AML-193 (cell line): ENCODE measurements around the gene FASTKD3.
"Not testable (repeated sequence)": the region's sequence is repeated elsewhere in the genome, so short reads cannot be mapped to it uniquely, and the experiment has no call there.

ENCODE experiments used
- DNase-seq, 2 experiments: peaks; one replicate each; lab custom pipeline; 2025; lab: John Stamatoyannopoulos, UW

Gene FASTKD3, protein sequence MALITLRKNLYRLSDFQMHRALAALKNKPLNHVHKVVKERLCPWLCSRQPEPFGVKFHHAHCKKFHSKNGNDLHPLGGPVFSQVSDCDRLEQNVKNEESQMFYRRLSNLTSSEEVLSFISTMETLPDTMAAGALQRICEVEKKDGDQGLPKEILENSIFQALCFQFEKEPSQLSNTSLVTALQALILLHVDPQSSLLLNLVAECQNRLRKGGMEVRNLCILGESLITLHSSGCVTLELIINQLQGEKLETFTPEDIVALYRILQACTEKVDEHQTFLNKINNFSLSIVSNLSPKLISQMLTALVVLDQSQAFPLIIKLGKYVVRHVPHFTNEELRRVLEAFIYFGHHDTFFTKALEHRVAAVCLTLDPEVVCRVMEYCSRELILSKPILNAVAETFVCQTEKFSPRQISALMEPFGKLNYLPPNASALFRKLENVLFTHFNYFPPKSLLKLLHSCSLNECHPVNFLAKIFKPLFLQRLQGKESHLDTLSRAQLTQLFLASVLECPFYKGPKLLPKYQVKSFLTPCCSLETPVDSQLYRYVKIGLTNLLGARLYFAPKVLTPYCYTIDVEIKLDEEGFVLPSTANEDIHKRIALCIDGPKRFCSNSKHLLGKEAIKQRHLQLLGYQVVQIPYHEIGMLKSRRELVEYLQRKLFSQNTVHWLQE

DNA sequence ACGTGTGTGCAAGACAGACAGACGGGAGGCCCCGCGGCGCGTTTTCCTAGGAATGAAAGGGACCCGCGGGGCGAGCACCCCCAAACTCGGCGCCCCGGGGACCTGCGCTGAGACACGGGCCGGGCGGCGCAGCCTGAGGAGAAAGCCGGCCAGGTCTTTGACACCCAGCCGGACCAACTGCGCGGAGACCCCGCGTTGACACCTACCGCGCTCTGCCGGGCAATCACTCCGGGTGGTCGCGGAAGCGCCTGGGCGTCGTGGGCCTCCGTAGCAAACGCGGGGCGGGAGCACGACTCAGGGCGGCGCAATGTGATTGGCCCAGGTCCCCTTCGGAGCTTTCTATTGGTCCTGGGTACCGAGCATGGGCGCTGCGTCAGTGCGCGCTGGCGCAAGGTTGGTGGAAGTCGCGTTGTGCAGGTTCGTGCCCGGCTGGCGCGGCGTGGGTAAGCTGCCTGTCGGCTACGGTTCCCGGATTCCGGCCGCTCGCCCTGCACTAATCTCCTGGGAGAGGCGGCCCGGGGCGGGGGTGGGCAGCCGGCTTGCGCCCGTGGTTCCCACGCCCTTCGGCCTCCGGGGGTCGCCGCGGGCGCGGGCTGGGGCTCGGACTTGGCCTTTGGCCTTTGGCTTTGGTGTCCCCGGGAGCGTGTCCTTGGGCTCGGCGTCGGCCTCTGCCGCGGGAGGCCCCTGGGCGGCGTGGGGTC is at the start of gene FASTKD3, which contains the start of gene MTRR:
FASTKD3 (minus strand) TSS at position 259 of the 701 bp plus-strand sequence. CDS start 948 bp downstream, outside the sequence.
MTRR (plus strand) TSS at position 376 of the 701 bp plus-strand sequence. CDS start 1,647 bp downstream, outside the sequence.
- peak; percentile 77 to 84 for DNase-seq

DNA sequence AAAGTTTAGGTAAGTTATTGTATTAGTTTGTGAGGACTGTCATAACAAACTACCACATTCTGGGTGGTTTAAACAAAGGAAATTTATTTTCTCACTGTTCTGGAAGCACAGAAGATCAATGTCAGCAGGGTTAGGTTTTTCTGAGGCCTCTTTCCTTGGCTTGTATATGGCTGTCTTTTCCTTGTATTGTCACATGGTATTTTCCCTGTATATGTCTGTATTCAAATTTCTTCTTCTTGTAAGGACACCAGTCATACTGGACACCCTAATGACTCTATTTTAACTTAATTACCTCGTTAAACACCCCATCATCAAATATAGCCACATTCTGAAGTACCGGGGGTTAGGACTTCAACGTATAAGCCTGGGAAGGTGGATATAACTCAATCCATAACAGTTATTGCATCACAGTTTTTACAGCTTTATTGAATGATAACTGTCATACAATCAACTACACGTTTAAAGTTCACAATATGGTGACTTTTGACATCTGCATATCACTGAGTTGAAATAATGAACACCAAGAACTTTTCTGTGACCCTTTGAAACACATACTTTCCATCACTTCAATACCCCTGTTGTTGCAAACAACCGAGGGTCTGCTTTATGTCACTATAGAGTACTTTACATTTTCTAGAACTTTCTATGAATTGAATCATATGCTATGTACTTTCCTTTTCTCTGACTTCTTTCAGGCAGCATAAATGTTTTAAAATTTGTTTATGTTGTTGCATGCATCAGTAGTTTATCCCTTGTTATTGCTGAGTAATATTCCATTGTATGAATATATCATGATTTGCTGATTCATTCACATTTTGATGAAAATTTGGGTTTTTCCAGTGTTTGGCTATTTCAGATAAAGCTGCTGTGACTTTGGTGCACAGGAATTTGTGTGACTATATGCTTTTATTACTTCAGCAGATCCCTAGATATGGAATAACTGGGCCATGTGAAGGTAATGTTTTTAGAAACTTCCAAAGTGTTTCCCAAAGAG is 48.6 kb upstream of the FASTKD3 start:
- no peak for DNase-seq

DNA sequence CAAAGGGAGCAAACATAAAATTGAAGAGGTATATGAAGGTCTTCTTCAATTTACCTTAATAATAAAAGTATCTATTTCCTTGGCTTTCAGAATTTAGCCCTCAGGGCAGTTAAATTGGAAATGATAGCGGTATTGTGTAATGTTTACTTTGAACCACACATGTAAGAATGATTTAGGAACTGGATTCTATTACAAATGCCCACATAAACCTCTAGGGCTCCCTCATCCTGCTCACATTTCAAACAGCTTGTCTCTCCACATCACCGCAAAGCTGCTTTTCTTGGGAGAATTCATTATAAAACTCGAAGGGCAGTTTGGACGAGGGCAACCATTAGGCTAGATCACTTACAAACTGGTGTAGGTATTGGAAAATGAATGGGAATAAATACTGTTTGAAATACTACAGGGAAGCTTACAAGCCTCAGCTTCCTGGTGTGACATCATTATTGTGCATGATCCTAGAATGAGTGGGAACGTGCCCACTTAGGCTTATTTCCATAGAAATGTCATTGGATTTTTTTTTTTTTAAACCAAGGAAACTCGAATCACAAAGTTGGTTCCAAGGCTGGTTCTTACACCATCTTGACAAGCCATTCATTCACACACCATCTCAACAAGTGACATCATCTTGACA is 47.5 kb upstream of the FASTKD3 start:
- no peak for DNase-seq

DNA sequence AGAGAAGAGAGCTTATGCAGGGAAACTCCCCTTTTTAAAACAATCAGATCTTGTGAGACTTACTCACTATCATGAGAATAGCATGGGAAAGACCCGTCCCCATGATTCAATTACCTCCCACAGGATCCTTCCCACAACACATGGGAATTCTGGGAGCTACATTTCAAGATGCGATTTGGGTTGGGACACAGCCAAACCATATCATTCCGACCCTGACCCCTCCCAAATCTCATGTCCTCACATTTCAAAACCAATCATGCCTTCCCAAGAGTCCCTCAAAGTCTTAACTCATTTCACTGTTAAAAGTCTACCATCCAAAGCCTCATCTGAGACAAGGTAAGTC is 42.6 kb upstream of the FASTKD3 start:
- DNase-seq: not testable (repeated sequence)

- no peak for DNase-seq
Observed at GRCh38 chr5:7910738-7911428, 42.1 kb upstream of the FASTKD3 start.

DNA sequence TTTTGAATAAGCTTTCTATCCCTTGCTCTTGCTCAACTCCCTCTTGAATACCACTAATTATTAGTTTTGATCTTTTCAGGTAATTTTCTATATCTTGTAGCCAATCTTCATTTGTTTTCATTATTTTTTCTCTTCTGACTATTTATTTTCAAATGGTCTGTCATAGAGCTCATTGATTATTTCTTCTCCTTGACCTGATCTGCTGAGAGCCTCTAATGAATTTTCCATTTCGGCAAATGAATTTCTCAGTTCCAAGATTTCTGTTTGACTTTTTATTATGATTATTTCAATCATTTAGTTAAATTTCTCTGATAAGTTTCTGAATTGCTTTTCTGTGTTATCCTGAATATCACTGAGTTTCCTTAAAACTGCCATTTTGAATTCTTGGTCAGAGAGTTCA is 39.5 kb upstream of the FASTKD3 start:
- no peak for DNase-seq

DNA sequence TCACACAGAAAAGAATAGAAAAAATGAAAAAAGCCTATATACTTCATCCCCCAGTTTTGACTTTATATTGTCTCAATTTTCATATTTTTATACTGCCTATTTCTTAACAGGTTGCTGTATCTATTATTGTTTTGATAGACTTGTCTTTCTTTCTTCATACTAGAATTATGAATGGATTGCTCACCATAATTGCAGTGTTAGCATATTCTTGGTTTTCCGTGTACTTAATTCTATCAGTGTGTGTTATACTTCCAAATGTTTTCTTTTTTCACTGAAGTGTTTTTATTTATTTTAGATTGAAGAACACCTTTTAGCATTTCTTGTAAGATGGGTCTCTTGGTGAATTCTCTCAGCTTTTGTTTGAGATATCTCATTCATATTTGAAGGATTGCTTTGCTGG is 38.8 kb upstream of the FASTKD3 start:
- no peak for DNase-seq

- no peak for DNase-seq
Observed at GRCh38 chr5:7904170-7904569, 35.3 kb upstream of the FASTKD3 start.

DNA sequence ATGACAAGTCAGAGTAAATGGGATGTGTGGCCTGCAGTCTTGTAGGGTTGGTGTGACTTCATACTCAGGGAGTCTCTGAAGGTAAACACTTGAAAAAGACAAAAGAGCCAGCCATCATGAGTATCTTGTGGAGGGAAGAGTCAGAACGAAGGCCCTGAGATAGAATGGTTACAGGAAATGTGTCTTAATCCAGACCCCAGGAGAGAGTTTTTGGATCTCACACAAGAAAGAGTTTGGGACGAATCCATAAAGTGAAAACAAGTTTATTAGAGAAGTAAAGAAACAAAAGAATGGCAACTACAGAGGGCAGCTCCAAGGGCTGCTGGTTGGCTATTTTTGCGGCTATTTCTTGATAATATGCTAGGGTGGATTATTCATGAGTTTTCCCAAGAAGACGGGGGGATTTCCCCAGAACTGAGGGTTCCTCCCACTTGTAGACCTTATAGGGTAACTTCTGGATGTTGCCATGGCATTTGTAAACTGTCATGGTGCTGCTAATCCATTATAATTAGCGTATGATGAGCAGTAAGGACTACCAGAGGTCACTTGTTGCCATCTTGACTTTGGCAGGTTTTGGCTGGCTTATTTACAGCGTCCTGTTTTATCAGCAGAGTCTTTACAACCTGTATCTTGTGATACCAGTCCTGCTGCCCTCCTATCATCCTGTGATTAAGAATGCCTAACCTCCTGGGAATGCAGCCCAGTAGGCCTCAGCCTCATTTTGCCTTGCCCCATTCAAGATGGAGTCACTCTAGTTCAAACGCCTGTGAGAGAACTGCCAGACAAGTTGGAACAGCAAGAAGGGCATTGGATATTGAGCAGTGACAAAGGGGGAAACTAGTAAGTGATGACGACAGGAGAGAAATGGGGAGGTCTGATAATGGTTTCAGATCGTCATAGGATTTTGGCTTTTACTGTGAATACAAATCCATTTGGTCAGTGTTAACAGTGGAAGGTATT is 34.1 kb upstream of the FASTKD3 start:
- DNase-seq: no peak

GRCh38 chr5:7902201-7902600 is 33.4 kb upstream of the FASTKD3 start:
- no peak for DNase-seq

DNA sequence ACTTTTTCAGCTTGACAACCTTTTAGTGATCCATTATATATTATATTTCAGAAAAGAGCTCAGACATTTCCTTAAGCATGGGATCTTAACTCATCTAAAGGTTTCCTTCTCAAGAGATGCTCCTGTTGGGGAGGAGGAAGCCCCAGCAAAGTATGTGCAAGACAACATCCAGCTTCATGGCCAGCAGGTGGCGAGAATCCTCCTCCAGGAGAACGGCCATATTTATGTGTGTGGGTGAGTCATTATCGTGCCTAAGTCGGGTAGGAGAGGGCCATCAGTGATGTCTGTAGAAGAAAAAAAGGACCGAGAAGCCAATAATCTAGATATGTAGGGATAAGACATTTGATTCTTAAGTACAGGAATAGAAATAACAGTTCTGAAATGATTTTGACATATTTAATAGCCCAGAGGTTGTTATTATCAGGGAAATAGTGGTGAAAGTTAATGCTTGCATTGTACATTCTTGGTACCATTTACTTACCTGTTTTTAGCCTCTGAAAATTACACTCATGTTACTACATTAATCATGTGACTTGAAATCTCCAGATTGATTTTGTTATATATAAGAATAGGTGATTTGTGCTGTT is 28.3 kb upstream of the FASTKD3 start:
- peak; percentile 30 to 34 for DNase-seq

GRCh38 chr5:7894860-7895259 is 26.0 kb upstream of the FASTKD3 start:
- DNase-seq: no peak

- DNase-seq: no peak
Observed at GRCh38 chr5:7894439-7894838, 25.6 kb upstream of the FASTKD3 start.

DNA sequence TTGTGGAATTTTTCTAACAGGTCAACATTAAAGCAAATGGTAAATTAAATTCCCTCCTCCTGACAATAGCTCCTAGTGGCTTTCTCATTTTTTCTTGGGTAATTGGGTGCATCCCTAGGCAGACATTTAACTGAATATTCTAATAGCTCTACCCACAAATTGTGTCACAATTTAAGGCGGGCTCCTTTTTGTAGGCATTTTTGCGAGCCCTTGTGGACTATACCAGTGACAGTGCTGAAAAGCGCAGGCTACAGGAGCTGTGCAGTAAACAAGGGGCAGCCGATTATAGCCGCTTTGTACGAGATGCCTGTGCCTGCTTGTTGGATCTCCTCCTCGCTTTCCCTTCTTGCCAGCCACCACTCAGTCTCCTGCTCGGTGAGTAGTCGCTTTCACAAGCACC is 20.1 kb upstream of the FASTKD3 start:
- no peak for DNase-seq

GRCh38 chr5:7886849-7887475 is 18.1 kb upstream of the FASTKD3 start:
- DNase-seq: peak; percentile 44 to 47

DNA sequence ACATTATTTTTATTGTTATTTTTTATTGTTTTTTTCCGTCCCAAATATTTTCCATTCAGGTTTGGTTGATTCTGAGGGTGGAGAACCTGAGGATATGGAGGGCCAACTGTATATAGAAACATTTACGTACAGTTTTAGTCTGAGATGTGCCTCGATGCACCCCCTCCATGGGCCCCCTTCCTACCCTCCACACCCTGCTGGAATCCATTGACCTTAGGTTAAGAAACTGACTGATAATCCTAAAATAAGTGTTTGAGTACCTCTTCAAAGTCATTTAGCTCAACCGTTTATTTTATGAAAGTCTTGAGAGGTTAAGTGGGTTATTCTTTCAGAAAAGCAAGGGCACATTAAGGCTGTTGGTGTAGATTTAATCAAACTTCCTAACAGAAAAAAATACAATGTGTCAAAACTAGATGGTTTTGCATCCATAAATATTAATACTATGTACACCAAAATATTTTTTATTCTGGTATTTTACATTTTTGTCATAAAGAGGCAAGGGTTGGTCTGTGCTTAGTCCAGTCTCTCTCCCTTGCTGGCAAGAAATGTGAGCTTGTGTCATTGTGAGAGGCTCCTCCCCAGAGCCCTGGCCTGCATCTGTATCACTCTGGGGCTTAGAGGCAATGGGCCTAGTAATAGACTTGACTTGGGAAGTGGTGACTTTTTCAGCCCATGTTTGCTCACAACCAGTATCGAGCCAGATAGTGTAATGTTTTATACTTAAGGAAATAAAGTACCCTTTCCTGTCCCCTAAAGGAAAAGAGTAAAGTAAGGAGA is 15.8 kb upstream of the FASTKD3 start:
- no peak for DNase-seq

DNA sequence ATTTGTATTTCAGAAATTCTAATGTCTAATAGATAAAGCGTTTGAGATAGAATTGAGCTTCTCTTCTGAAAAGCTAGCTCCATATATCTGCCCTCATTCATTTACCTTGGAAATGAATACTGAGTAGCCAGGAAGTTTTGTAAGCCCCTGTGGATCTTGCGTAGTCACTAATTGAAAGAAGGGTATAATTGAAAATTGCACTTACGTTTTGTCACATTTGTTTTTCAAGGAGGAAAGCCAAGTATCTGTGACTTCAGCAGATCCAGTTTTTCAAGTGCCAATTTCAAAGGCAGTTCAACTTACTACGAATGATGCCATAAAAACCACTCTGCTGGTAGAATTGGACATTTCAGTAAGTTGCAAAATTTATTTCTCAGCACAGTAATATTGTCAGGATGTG is 14.1 kb upstream of the FASTKD3 start:
- no peak for DNase-seq

- DNase-seq: no peak
Observed at GRCh38 chr5:7881816-7882215, 13.0 kb upstream of the FASTKD3 start.
